Measurements from ENCODE around the gene FBXL20. TPM values are rescaled to one million over a fixed set of nuclear protein-coding genes. Genes with fewer than 3 reads are reported as not detected.
"Not testable (repeated sequence)": the region's sequence is repeated elsewhere in the genome, so short reads cannot be mapped to it uniquely, and the experiment has no call there.

FBXL20 gene
- total RNA-seq, 3 donors from 2014 or later (not counting 1 experiment from before 2014, with no cell fraction given): 25.5 to 34.2 (median 32.4) TPM

GRCh38 chr17:39294060-39294459, 107.4 kb downstream of the FBXL20 start:
- no peak overlapping the region for H3K27ac ChIP-seq (ENCODE audit: low read length)

GRCh38 chr17:39292546-39292945, 108.9 kb downstream of the FBXL20 start:
- WGBS (ENCODE audit: insufficient coverage): 93% methylated on average over 8 of the region's 8 CpGs
- H3K27ac Mint-ChIP-seq; H3K27me3 Mint-ChIP-seq (ENCODE audit: low read depth in 2 of 2); H3K4me3 Mint-ChIP-seq; ATAC-seq; H3K4me3 ChIP-seq (ENCODE audit: low read length); H3K4me1 ChIP-seq (ENCODE audit: control insufficient read depth, insufficient read depth, low read length); H3K27ac ChIP-seq (ENCODE audit: low read length); DNase-seq; intact Hi-C loops (cut with micrococcal nuclease); H3K4me1 Mint-ChIP-seq; H3K9me3 ChIP-seq (ENCODE audit: control insufficient read depth, insufficient read depth, low read length); H3K9me3 Mint-ChIP-seq; H3K27me3 ChIP-seq (ENCODE audit: control insufficient read depth, insufficient read depth, low read length); H3K36me3 Mint-ChIP-seq: not testable (repeated sequence)
- H3K36me3 ChIP-seq (ENCODE audit: control insufficient read depth, insufficient read depth, low read length): peaks cover 17% of the 10 kb centered on the region

More at GRCh38 chr17:39294060-39294459, 107.4 kb downstream of the FBXL20 start:
- Histone ChIP-seq H3K27me3 (ENCODE audit: control insufficient read depth, insufficient read depth, low read length) (no peaks in the 10 kb centered on the region), H3K4me3 (ENCODE audit: low read length) (no peak overlapping the region), H3K9me3 (ENCODE audit: control insufficient read depth, insufficient read depth, low read length) (no peaks in the 10 kb centered on the region), H3K4me1 (ENCODE audit: control insufficient read depth, insufficient read depth, low read length) (no peaks in the 10 kb centered on the region), H3K36me3 (ENCODE audit: control insufficient read depth, insufficient read depth, low read length) (peaks cover 31% of the 10 kb centered on the region)
- Mint-ChIP-seq H3K27me3 (ENCODE audit: low read depth in 2 of 2) (no peaks in the 10 kb centered on the region), H3K27ac (no peak overlapping the region), H3K36me3 (peaks cover 10% of the 10 kb centered on the region), H3K4me1 (no peaks in the 10 kb centered on the region), H3K4me3 (no peak overlapping the region), H3K9me3 (no peaks in the 10 kb centered on the region)
- DNase-seq (no peak), ATAC-seq (no peak)
- intact Hi-C loops (cut with micrococcal nuclease): no loop called here
- TF ChIP-seq CTCF (IDR thresholded peaks at IDR 0.05): no peak

GRCh38 chr17:39286513-39286912, 114.9 kb downstream of the FBXL20 start:
- H3K27ac Mint-ChIP-seq; intact Hi-C loops (cut with micrococcal nuclease); H3K27me3 Mint-ChIP-seq (ENCODE audit: low read depth in 2 of 2); DNase-seq; H3K4me1 ChIP-seq (ENCODE audit: control insufficient read depth, insufficient read depth, low read length); H3K27ac ChIP-seq (ENCODE audit: low read length); H3K4me3 Mint-ChIP-seq; H3K27me3 ChIP-seq (ENCODE audit: control insufficient read depth, insufficient read depth, low read length); H3K36me3 Mint-ChIP-seq; ATAC-seq; H3K9me3 ChIP-seq (ENCODE audit: control insufficient read depth, insufficient read depth, low read length); H3K4me1 Mint-ChIP-seq; H3K9me3 Mint-ChIP-seq; H3K36me3 ChIP-seq (ENCODE audit: control insufficient read depth, insufficient read depth, low read length); H3K4me3 ChIP-seq (ENCODE audit: low read length): not testable (repeated sequence)
- WGBS (ENCODE audit: insufficient coverage): 100% methylated on average over 3 of the region's 3 CpGs

GRCh38 chr17:39284685-39285084, 116.7 kb downstream of the FBXL20 start:
- ATAC-seq (no peak), DNase-seq (no peak)
- Histone ChIP-seq H3K4me3 (ENCODE audit: low read length) (no peak overlapping the region), H3K9me3 (ENCODE audit: control insufficient read depth, insufficient read depth, low read length) (no peaks in the 10 kb centered on the region), H3K27ac (ENCODE audit: low read length) (no peak overlapping the region), H3K27me3 (ENCODE audit: control insufficient read depth, insufficient read depth, low read length) (no peaks in the 10 kb centered on the region), H3K4me1 (ENCODE audit: control insufficient read depth, insufficient read depth, low read length) (no peaks in the 10 kb centered on the region), H3K36me3 (ENCODE audit: control insufficient read depth, insufficient read depth, low read length) (peaks cover 6% of the 10 kb centered on the region)
- Mint-ChIP-seq H3K4me1 (no peaks in the 10 kb centered on the region), H3K9me3 (no peaks in the 10 kb centered on the region), H3K4me3 (no peak overlapping the region), H3K27me3 (ENCODE audit: low read depth in 2 of 2) (no peaks in the 10 kb centered on the region), H3K36me3 (no peaks in the 10 kb centered on the region), H3K27ac (no peak overlapping the region)
- no peak for TF ChIP-seq CTCF (IDR thresholded peaks at IDR 0.05)
- intact Hi-C loops (cut with micrococcal nuclease): no loop called here
- 98% methylated on average over 5 of the region's 5 CpGs for WGBS (ENCODE audit: insufficient coverage)

- Mint-ChIP-seq H3K27ac (no peak overlapping the region), H3K4me1 (no peaks in the 10 kb centered on the region), H3K9me3 (no peaks in the 10 kb centered on the region), H3K27me3 (ENCODE audit: low read depth in 2 of 2) (no peaks in the 10 kb centered on the region), H3K4me3 (no peak overlapping the region), H3K36me3 (no peaks in the 10 kb centered on the region)
- Histone ChIP-seq H3K36me3 (ENCODE audit: control insufficient read depth, insufficient read depth, low read length) (peaks cover 12% of the 10 kb centered on the region), H3K9me3 (ENCODE audit: control insufficient read depth, insufficient read depth, low read length) (no peaks in the 10 kb centered on the region), H3K4me1 (ENCODE audit: control insufficient read depth, insufficient read depth, low read length) (no peaks in the 10 kb centered on the region), H3K4me3 (ENCODE audit: low read length) (no peak overlapping the region), H3K27ac (ENCODE audit: low read length) (no peak overlapping the region), H3K27me3 (ENCODE audit: control insufficient read depth, insufficient read depth, low read length) (no peaks in the 10 kb centered on the region)
- ATAC-seq: no peak
- WGBS (ENCODE audit: insufficient coverage): 100% methylated on average over 1 of the region's 1 CpG
- TF ChIP-seq CTCF (IDR thresholded peaks at IDR 0.05): no peak
- intact Hi-C loops (cut with micrococcal nuclease): no loop called here
- DNase-seq: no peak
Observed at GRCh38 chr17:39283896-39284295, 117.5 kb downstream of the FBXL20 start.

Measured in natural killer cell (primary cell).